H9 (cell line): ENCODE results near the gene CKMT2. TPM values are rescaled to one million over a fixed set of nuclear protein-coding genes. Genes with fewer than 3 reads are reported as not detected.

Experiments used
- DNase-seq: peaks from one replicate; pipeline ENCODE4 v3.0.0-alpha.2; 2017
- H2AFZ ChIP-seq: one replicate; pipeline ENCODE4 v1.6.1; 2013; ENCODE audit warnings: mild to moderate bottlenecking, low read length, control low read depth, moderate library complexity
- H2AK5ac ChIP-seq: 2 replicates; pipeline ENCODE4 v1.6.1; 2013; ENCODE audit warnings: low read length, control low read depth, mixed read lengths; ENCODE audit not compliant: insufficient read length
- H2BK120ac ChIP-seq: one replicate; pipeline ENCODE4 v1.6.1; 2013; ENCODE audit warnings: low read depth, mild to moderate bottlenecking, low read length, control low read depth, inconsistent platforms; ENCODE audit not compliant: poor library complexity, severe bottlenecking
- H2BK12ac ChIP-seq: 2 replicates; pipeline ENCODE4 v1.6.1; 2013; ENCODE audit warnings: low read length, control low read depth, mixed read lengths, low read depth; ENCODE audit not compliant: insufficient read length
- H2BK15ac ChIP-seq: 2 replicates; pipeline ENCODE4 v1.6.1; 2013; ENCODE audit warnings: low read depth, low read length, control low read depth
- H2BK20ac ChIP-seq: one replicate; pipeline ENCODE4 v1.6.1; 2013; ENCODE audit warnings: low read depth, mild to moderate bottlenecking, low read length, control low read depth, inconsistent platforms; ENCODE audit not compliant: poor library complexity, severe bottlenecking
- H2BK5ac ChIP-seq: 2 replicates; pipeline ENCODE4 v1.6.1; 2013; ENCODE audit warnings: low read length, control low read depth, mixed read lengths; ENCODE audit not compliant: insufficient read length
- H3K14ac ChIP-seq: 2 replicates; pipeline ENCODE4 v1.6.1; 2013; ENCODE audit warnings: low read length, control low read depth; ENCODE audit not compliant: insufficient read depth
- H3K18ac ChIP-seq: 2 replicates; pipeline ENCODE4 v1.6.1; 2013; ENCODE audit warnings: low read depth, mild to moderate bottlenecking, mixed read lengths, low read length, control low read depth; ENCODE audit not compliant: insufficient read length
- H3K23ac ChIP-seq: 2 replicates; pipeline ENCODE4 v1.6.1; 2013; ENCODE audit warnings: low read length, control low read depth, mixed read lengths, low read depth; ENCODE audit not compliant: insufficient read length
- H3K23me2 ChIP-seq: 2 replicates; pipeline ENCODE4 v1.6.1; 2013; ENCODE audit warnings: low read depth, mild to moderate bottlenecking, mixed read lengths, low read length, control low read depth; ENCODE audit not compliant: insufficient read length, poor library complexity, severe bottlenecking
- H3K27ac ChIP-seq: 2 replicates; pipeline ENCODE4 v1.5.1; 2013; ENCODE audit warnings: low read length, control low read depth, mixed read lengths, low read depth; ENCODE audit not compliant: insufficient read length
- H3K27me3 ChIP-seq: 2 replicates; pipeline ENCODE4 v1.6.1; 2013; ENCODE audit warnings: low read length, control low read depth, inconsistent platforms; ENCODE audit not compliant: insufficient read depth
- H3K4ac ChIP-seq: 2 replicates; pipeline ENCODE4 v1.6.1; 2013; ENCODE audit warnings: low read depth, mild to moderate bottlenecking, control low read depth, inconsistent platforms, low read length, moderate library complexity
- H3K4me1 ChIP-seq: 2 replicates; pipeline ENCODE4 v1.6.1; 2013; ENCODE audit warnings: low read length, control low read depth, inconsistent platforms; ENCODE audit not compliant: insufficient read depth
- H3K4me2 ChIP-seq: 2 replicates; pipeline ENCODE4 v1.6.1; 2013; ENCODE audit warnings: low read length, control low read depth, mixed read lengths; ENCODE audit not compliant: insufficient read length, insufficient read depth
- H3K56ac ChIP-seq: 2 replicates; pipeline ENCODE4 v1.6.1; 2013; ENCODE audit warnings: low read depth, mild to moderate bottlenecking, mixed read lengths, low read length, control low read depth; ENCODE audit not compliant: insufficient read length
- H3K79me1 ChIP-seq: 2 replicates; pipeline ENCODE4 v1.6.1; 2013; ENCODE audit warnings: low read depth, mild to moderate bottlenecking, moderate library complexity, low read length, control low read depth, inconsistent platforms; ENCODE audit not compliant: insufficient read depth, poor library complexity, severe bottlenecking
- H3K79me2 ChIP-seq: 2 replicates; pipeline ENCODE4 v1.6.1; 2013; ENCODE audit warnings: low read length, control low read depth, inconsistent platforms; ENCODE audit not compliant: insufficient read depth
- H3K9ac ChIP-seq: 2 replicates; pipeline ENCODE4 v1.6.1; 2013; ENCODE audit warnings: low read length, control low read depth, mixed read lengths; ENCODE audit not compliant: insufficient read length; ENCODE audit errors: extremely low read depth
- H3K9me3 ChIP-seq: one replicate; pipeline ENCODE4 v1.6.1; 2013; ENCODE audit warnings: low read depth, low read length, inconsistent platforms; ENCODE audit not compliant: control insufficient read depth
- H3T11ph ChIP-seq: one replicate; pipeline ENCODE4 v1.6.1; 2013; ENCODE audit warnings: mild to moderate bottlenecking, low read length, control low read depth, inconsistent platforms
- H4K20me1 ChIP-seq: one replicate; pipeline ENCODE4 v1.6.1; 2013; ENCODE audit not compliant: control insufficient read depth, insufficient read length, insufficient read depth
- H4K5ac ChIP-seq: 2 replicates; pipeline ENCODE4 v1.6.1; 2013; ENCODE audit warnings: low read depth, mild to moderate bottlenecking, mixed read lengths, low read length, control low read depth; ENCODE audit not compliant: insufficient read length
- H4K8ac ChIP-seq: replicated peaks from 2 replicates; pipeline ENCODE4 v1.6.1; 2013; ENCODE audit warnings: low read length, control low read depth, mixed read lengths, low read depth; ENCODE audit not compliant: insufficient read length
- H4K91ac ChIP-seq: 2 replicates; pipeline ENCODE4 v1.6.1; 2013; ENCODE audit warnings: low read depth, mild to moderate bottlenecking, moderate library complexity, mixed read lengths, low read length, control low read depth; ENCODE audit not compliant: insufficient read length
- H3K27ac Mint-ChIP-seq, 3 experiments: 2 replicates in 2 of 3; 3 replicates in 1 of 3; pipeline ENCODE4 v1.8.0; 2020 to 2021; ENCODE audit warnings: mixed read lengths in 3 of 3, mild to moderate bottlenecking in 1 of 3, moderate library complexity in 1 of 3
- H3K27me3 Mint-ChIP-seq: 2 replicates; pipeline ENCODE4 v1.8.0; 2021; ENCODE audit warnings: low read depth, mild to moderate bottlenecking, moderate library complexity, mixed read lengths
- H3K36me3 Mint-ChIP-seq, 3 experiments: 2 replicates in 2 of 3; 3 replicates in 1 of 3; pipeline ENCODE4 v1.8.0; 2020 to 2021; ENCODE audit warnings: low read depth in 3 of 3, mixed read lengths in 3 of 3; ENCODE audit not compliant: insufficient read depth in 1 of 3
- H3K4me1 Mint-ChIP-seq, 2 experiments: 2 replicates each; pipeline ENCODE4 v1.8.0; 2020; ENCODE audit warnings: mixed read lengths in 2 of 2
- H3K4me3 Mint-ChIP-seq, 2 experiments: 2 replicates in 1 of 2; 3 replicates in 1 of 2; pipeline ENCODE4 v1.8.0; 2020 to 2021; ENCODE audit warnings: mild to moderate bottlenecking in 2 of 2, mixed read lengths in 2 of 2, moderate library complexity in 1 of 2
- H3K9me3 Mint-ChIP-seq, 2 experiments: 2 replicates in 1 of 2; 3 replicates in 1 of 2; pipeline ENCODE4 v1.8.0; 2020; ENCODE audit warnings: mild to moderate bottlenecking in 2 of 2, mixed read lengths in 2 of 2, moderate library complexity in 1 of 2
- WGBS: extraction: QIAGEN DNeasy Blood & Tissue Kit; methylation state at CpG from one replicate; pipeline ENCODE4 v1.1.7; 2013; ENCODE audit warnings: missing lambda C conversion rate, low lambda C conversion rate, mixed read lengths; ENCODE audit not compliant: insufficient read length; ENCODE audit errors: extremely low coverage; 5-methylcytosine and 5-hydroxymethylcytosine counted together
- long read RNA-seq: library from polyadenylated mRNA; unstranded; transcript quantifications from one replicate; pipeline ENCODE4 v2.0.0, GENCODE V29; 2020
- total RNA-seq: library from RNA; stranded (reverse); gene quantifications from 2 replicates; pipeline ENCODE4 v1.2.1, GENCODE V29; 2021
- TF ChIP-seq, protein P1 (sequence below): fragments of 200-600 bp; sonication (generic); conservative IDR thresholded peaks from 3 replicates; pipeline ENCODE4 v1.8.0; 2021; ENCODE audit warnings: antibody characterized with exemption, mild to moderate bottlenecking

The CKMT2 gene
- total RNA-seq, result 1.5 and 1.8 TPM in 2 replicates
- long read RNA-seq, partial matches to known transcripts, result 2 of 29 reads
- long read RNA-seq, other reads (novel, unspliced or antisense), result 27 of 29 reads

DNA sequence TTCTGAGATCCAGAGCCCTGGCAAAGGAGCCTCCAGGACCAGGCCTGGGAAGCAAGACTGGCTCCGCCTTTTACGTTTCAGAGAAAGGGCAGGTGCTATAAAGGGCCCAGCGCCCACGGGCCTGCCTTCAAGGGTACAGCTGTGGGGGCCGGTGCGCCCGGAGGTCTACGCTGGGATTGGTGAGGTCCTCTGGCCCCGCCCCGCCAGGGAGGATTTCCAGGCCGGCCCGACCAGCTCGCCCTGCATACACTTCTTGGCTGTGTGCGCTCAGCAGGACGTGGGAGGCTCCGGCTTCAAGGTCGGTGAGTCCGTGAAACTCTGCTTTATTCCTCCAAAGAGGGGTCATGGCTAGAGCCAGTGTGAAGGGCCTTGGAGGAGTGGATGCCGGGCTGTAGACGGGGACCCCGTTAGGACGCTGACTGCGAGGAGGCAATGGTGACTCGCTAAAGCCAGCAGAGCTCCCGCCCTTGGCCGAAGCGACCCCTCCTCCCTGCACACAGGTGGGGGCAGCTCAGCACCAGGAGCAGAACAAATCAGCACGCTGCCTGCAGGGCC, at the start of gene CKMT2:
TSS of gene CKMT2 (plus strand) at position 243 of the 555 bp plus-strand sequence. CDS start 17,811 bp downstream, outside the sequence.
- Histone ChIP-seq H4K8ac (no peak within 1 kb of the TSS), H2AFZ (no peak within 1 kb of the TSS), H3K23me2 (peaks cover 3% of the 10 kb centered on the region), H3K23ac (no peak within 1 kb of the TSS), H3K4me2 (peak within 1 kb of the TSS; percentile 76), H3K4me1 (peaks cover 3% of the 10 kb centered on the region; the same call in 1 of the 2 replicates), H3K79me2 (no peaks in the 10 kb centered on the region), H3K14ac (peak within 1 kb of the TSS; percentile 87), H2BK20ac (no peak within 1 kb of the TSS), H2BK5ac (no peak within 1 kb of the TSS), H4K5ac (no peak within 1 kb of the TSS), H3K27ac (no peak within 1 kb of the TSS), H3K4ac (no peak within 1 kb of the TSS), H4K20me1 (peaks cover 3% of the 10 kb centered on the region), H2BK120ac (no peak within 1 kb of the TSS), H2BK12ac (no peak within 1 kb of the TSS), H3K9ac (peak within 1 kb of the TSS; percentile 43), H3K18ac (peak within 1 kb of the TSS; percentile 88), H3K79me1 (no peaks in the 10 kb centered on the region), H3T11ph (no peak within 1 kb of the TSS), H3K56ac (no peak within 1 kb of the TSS), H2AK5ac (no peak within 1 kb of the TSS), H2BK15ac (no peak within 1 kb of the TSS), H4K91ac (no peak within 1 kb of the TSS), H3K9me3 (no peaks in the 10 kb centered on the region), H3K27me3 (no peaks in the 10 kb centered on the region)
- TF ChIP-seq, protein P1, sequence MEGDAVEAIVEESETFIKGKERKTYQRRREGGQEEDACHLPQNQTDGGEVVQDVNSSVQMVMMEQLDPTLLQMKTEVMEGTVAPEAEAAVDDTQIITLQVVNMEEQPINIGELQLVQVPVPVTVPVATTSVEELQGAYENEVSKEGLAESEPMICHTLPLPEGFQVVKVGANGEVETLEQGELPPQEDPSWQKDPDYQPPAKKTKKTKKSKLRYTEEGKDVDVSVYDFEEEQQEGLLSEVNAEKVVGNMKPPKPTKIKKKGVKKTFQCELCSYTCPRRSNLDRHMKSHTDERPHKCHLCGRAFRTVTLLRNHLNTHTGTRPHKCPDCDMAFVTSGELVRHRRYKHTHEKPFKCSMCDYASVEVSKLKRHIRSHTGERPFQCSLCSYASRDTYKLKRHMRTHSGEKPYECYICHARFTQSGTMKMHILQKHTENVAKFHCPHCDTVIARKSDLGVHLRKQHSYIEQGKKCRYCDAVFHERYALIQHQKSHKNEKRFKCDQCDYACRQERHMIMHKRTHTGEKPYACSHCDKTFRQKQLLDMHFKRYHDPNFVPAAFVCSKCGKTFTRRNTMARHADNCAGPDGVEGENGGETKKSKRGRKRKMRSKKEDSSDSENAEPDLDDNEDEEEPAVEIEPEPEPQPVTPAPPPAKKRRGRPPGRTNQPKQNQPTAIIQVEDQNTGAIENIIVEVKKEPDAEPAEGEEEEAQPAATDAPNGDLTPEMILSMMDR, result no peak
- Mint-ChIP-seq H3K27me3 (no peaks in the 10 kb centered on the region; the same call in 1 of the 2 replicates), H3K36me3 (peaks cover 0 to 10% (median 6%) of the 10 kb centered on the region in 3 experiments; a peak in 5 of 7 replicates), H3K9me3 (no peaks in the 10 kb centered on the region), H3K4me3 (peak within 1 kb of the TSS; percentile 82 to 84), H3K4me1 (peaks cover 23% of the 10 kb centered on the region in 2 experiments), H3K27ac (peak within 1 kb of the TSS; percentile 77 to 98 (median 97))
- DNase-seq, result peak; percentile 95
- WGBS, result no CpG with 5 or more reads among the region's 28 CpGs
